B cell (primary cell): ENCODE results near the gene PIK3C3. TPM values are rescaled to one million over a fixed set of nuclear protein-coding genes. Genes with fewer than 3 reads are reported as not detected.

Experiments
- ATAC-seq: fragments of 200-7000 bp; cut with Tn5 transposase; one replicate; pipeline ENCODE4 v1.10.0; 2021; ENCODE audit warnings: low read depth, mild to moderate bottlenecking, moderate number of reproducible peaks, moderate library complexity
- CTCF ChIA-PET: fragments of 350-600 bp; sonication (Branson Sonifier 250); formaldehyde crosslinking; loops from one replicate; lab custom pipeline; 2021; ENCODE audit warnings: antibody characterized with exemption, inconsistent platforms; lab: Charles Lee
- POLR2A ChIA-PET: fragments of 350-600 bp; sonication (Branson Sonifier 250); formaldehyde crosslinking; loops from one replicate; lab custom pipeline; 2021; ENCODE audit warnings: antibody characterized with exemption; lab: Charles Lee
- DNase-seq: peaks from one replicate; pipeline ENCODE4 v3.0.0; 2013
- H2AFZ ChIP-seq: 2 replicates; pipeline ENCODE4 v1.6.1; 2012; ENCODE audit warnings: mild to moderate bottlenecking, low read depth, low read length; ENCODE audit not compliant: insufficient read depth, poor library complexity, severe bottlenecking
- H3K27ac ChIP-seq, 2 donors: 1 replicate in 1 of 2; 2 replicates in 1 of 2; pipeline ENCODE4 v1.5.1; 2012 to 2013; ENCODE audit warnings: low read length in 2 of 2, mild to moderate bottlenecking in 2 of 2, moderate library complexity in 1 of 2
- H3K27me3 ChIP-seq, 4 experiments: fragments of 200-600 bp in 1 of 4; sonication (generic) in 1 of 4; replicated peaks in 1 of 4; 1 replicate in 2 of 4; 2 replicates in 2 of 4; pipeline versions ENCODE4 v1.6.1 to v1.7.0; 2013 to 2016; ENCODE audit warnings: low read length in 3 of 4, mild to moderate bottlenecking in 2 of 4, mixed read lengths in 1 of 4, moderate library complexity in 1 of 4; ENCODE audit not compliant: insufficient read depth in 4 of 4, control insufficient read depth in 3 of 4; ENCODE audit errors: control extremely low read depth in 1 of 4
- H3K36me3 ChIP-seq, 2 experiments: replicated peaks in 1 of 2; 1 replicate in 1 of 2; 2 replicates in 1 of 2; pipeline versions ENCODE4 v1.6.1 to v1.7.1; 2013; ENCODE audit warnings: low read length in 1 of 2; ENCODE audit not compliant: insufficient read depth in 2 of 2, control insufficient read depth in 1 of 2; ENCODE audit errors: control extremely low read depth in 1 of 2, extremely low read depth in 1 of 2
- H3K4me1 ChIP-seq, 2 donors: fragments of 200-600 bp in 1 of 2; sonication (generic) in 1 of 2; 1 replicate in 1 of 2; 2 replicates in 1 of 2; pipeline versions ENCODE4 v1.5.1 to v1.6.1; 2013 to 2017; ENCODE audit warnings: low read length in 2 of 2; ENCODE audit not compliant: control insufficient read depth in 2 of 2, insufficient read depth in 2 of 2
- H3K4me2 ChIP-seq: replicated peaks from 2 replicates; pipeline ENCODE3; 2012; ENCODE audit warnings: mild to moderate bottlenecking, low read depth, low read length; ENCODE audit not compliant: poor library complexity, severe bottlenecking
- H3K4me3 ChIP-seq, 5 experiments: fragments of 200-600 bp in 1 of 5; sonication (generic) in 1 of 5; 1 replicate in 3 of 5; 2 replicates in 2 of 5; pipeline versions ENCODE4 v1.5.1 to v1.7.0; 2011 to 2016; ENCODE audit warnings: low read length in 4 of 5, mild to moderate bottlenecking in 4 of 5, low read depth in 2 of 5, control low read depth in 1 of 5, moderate library complexity in 1 of 5; ENCODE audit not compliant: insufficient read depth in 1 of 5; ENCODE audit errors: control extremely low read depth in 1 of 5, extremely low read depth in 1 of 5
- H3K79me2 ChIP-seq: fragments of 200-600 bp; sonication (generic); one replicate; pipeline ENCODE4 v1.6.0; 2016; ENCODE audit warnings: low read length; ENCODE audit not compliant: control insufficient read depth, insufficient read depth
- H3K9ac ChIP-seq: fragments of 200-600 bp; sonication (generic); 2 replicates; pipeline ENCODE4 v1.6.1; 2017; ENCODE audit warnings: mild to moderate bottlenecking, low read length, moderate library complexity
- H3K9me3 ChIP-seq, 3 donors: one replicate each; pipeline versions ENCODE4 v1.6.1 to v1.7.1; 2013; ENCODE audit warnings: low read length in 2 of 3; ENCODE audit not compliant: control insufficient read depth in 2 of 3, insufficient read depth in 1 of 3; ENCODE audit errors: control extremely low read depth in 1 of 3
- H4K20me1 ChIP-seq: 2 replicates; pipeline ENCODE4 v1.6.0; 2012; ENCODE audit warnings: mild to moderate bottlenecking, low read length; ENCODE audit not compliant: insufficient read depth, control insufficient read depth, poor library complexity, severe bottlenecking
- H3K27ac Mint-ChIP-seq: one replicate; pipeline ENCODE4 v1.8.0; 2021; ENCODE audit warnings: mixed read lengths
- H3K27me3 Mint-ChIP-seq: one replicate; pipeline ENCODE4 v1.8.0; 2021; ENCODE audit warnings: mixed read lengths
- H3K4me1 Mint-ChIP-seq: one replicate; pipeline ENCODE4 v1.8.0; 2021; ENCODE audit warnings: mixed read lengths
- H3K4me3 Mint-ChIP-seq: one replicate; pipeline ENCODE4 v1.8.0; 2021; ENCODE audit warnings: mixed read lengths
- H3K9me3 Mint-ChIP-seq: one replicate; pipeline ENCODE4 v1.8.0; 2022; ENCODE audit warnings: mixed read lengths; ENCODE audit not compliant: insufficient read depth
- CTCF ChIP-seq: fragments of 200-600 bp; IDR thresholded peaks from one replicate; pipeline ENCODE4 v1.8.0; 2022; ENCODE audit warnings: antibody characterized with exemption, mild to moderate bottlenecking
- EZH2 ChIP-seq: IDR thresholded peaks from 2 replicates; pipeline ENCODE4 v1.6.1; 2012; ENCODE audit warnings: borderline replicate concordance, low read depth, mild to moderate bottlenecking, moderate library complexity, low read length; ENCODE audit not compliant: insufficient read depth, poor library complexity, severe bottlenecking
- WGBS: methylation state at CpG from one replicate; pipeline ENCODE4 v1.1.5; 2013; ENCODE audit warnings: missing lambda C conversion rate; ENCODE audit not compliant: insufficient coverage; 5-methylcytosine and 5-hydroxymethylcytosine counted together
- intact Hi-C: fragments of 100-400 bp; cut with micrococcal nuclease; formaldehyde crosslinking; loops from one replicate; pipeline ENCODE4 v1.10.0; 2022
- polyA plus RNA-seq: library from polyadenylated mRNA; depleted of rRNA; stranded (reverse); fragments of >200 nt; gene quantifications from 2 replicates; pipeline ENCODE4 v1.2.3, GENCODE V29; 2012
- total RNA-seq, 2 donors: library from RNA; stranded (reverse); fragments of 120-200 nt in 1 of 2; gene quantifications; 1 replicate in 1 of 2; 2 replicates in 1 of 2; pipeline versions ENCODE4 v1.2.3 to v1.2.4, GENCODE V29; 2013 to 2022

Gene PIK3C3
- total and polyA plus RNA-seq, 2 donors (not counting 1 experiment from before 2014, with no cell fraction given), result 13.3 to 87.9 TPM

- Histone ChIP-seq H3K9ac (no peak overlapping the region), H3K4me2 (no peak overlapping the region), H3K36me3 (peaks cover 18 to 59% of the 10 kb centered on the region in 2 experiments), H3K4me3 (no peak overlapping the region), H2AFZ (no peak overlapping the region), H4K20me1 (no peaks in the 10 kb centered on the region), H3K27ac (no peak overlapping the region), H3K4me1 (no peaks in the 10 kb centered on the region), H3K9me3 (no peaks in the 10 kb centered on the region), H3K79me2 (no peaks in the 10 kb centered on the region), H3K27me3 (no peaks in the 10 kb centered on the region)
- ChIA-PET POLR2A (no interaction called here), CTCF (no interaction called here)
- Mint-ChIP-seq H3K4me1 (no peaks in the 10 kb centered on the region), H3K9me3 (no peaks in the 10 kb centered on the region), H3K4me3 (no peak overlapping the region), H3K27ac (no peak overlapping the region), H3K27me3 (no peaks in the 10 kb centered on the region)
- intact Hi-C loops, result no loop called here
- WGBS, result no CpG with 5 or more reads among the region's 1 CpG
- TF ChIP-seq CTCF (no peak), EZH2 (no peak)
- DNase-seq, result no peak
- no peak for ATAC-seq
Observed at GRCh38 chr18:41996020-41996419, 41.0 kb downstream of the PIK3C3 start.

GRCh38 chr18:41999751-42000150 lies 44.7 kb downstream of the PIK3C3 start:
- no peak for DNase-seq
- ChIA-PET POLR2A (no interaction called here), CTCF (no interaction called here)
- no peaks in the 10 kb centered on the region for H3K9me3 ChIP-seq
- H3K4me1 Mint-ChIP-seq, result no peaks in the 10 kb centered on the region
- intact Hi-C loops, result no loop called here
- ATAC-seq, result no peak
- no peak overlapping the region for H3K27ac Mint-ChIP-seq
- no peaks in the 10 kb centered on the region for H3K27me3 Mint-ChIP-seq
- H3K4me3 Mint-ChIP-seq, result no peak overlapping the region
- no peaks in the 10 kb centered on the region for H4K20me1 ChIP-seq
- TF ChIP-seq CTCF, result no peak
- TF ChIP-seq EZH2, result no peak
- H3K79me2 ChIP-seq, result no peaks in the 10 kb centered on the region
- no peak overlapping the region for H3K4me3 ChIP-seq
- no peak overlapping the region for H2AFZ ChIP-seq
- no peaks in the 10 kb centered on the region for H3K9me3 Mint-ChIP-seq
- H3K4me2 ChIP-seq, result no peak overlapping the region
- no CpG with 5 or more reads among the region's 4 CpGs for WGBS
- no peaks in the 10 kb centered on the region for H3K27me3 ChIP-seq
- H3K36me3 ChIP-seq, result peaks cover 8 to 76% of the 10 kb centered on the region in 2 experiments
- no peak overlapping the region for H3K9ac ChIP-seq
- no peaks in the 10 kb centered on the region for H3K4me1 ChIP-seq
- H3K27ac ChIP-seq, result no peak overlapping the region
